HG03521 (cell line): ENCODE results near the gene KLHL30.
A peak's percentile ranks its signal among the peaks of the same experiment; 100 is the strongest.

Experiments
- ATAC-seq: cut with Tn5 transposase; IDR thresholded peaks from one replicate; pipeline ENCODE4 v1.9.1; 2021; ENCODE audit warnings: mild to moderate bottlenecking, moderate library complexity; ENCODE audit not compliant: unreplicated experiment

Gene KLHL30, protein sequence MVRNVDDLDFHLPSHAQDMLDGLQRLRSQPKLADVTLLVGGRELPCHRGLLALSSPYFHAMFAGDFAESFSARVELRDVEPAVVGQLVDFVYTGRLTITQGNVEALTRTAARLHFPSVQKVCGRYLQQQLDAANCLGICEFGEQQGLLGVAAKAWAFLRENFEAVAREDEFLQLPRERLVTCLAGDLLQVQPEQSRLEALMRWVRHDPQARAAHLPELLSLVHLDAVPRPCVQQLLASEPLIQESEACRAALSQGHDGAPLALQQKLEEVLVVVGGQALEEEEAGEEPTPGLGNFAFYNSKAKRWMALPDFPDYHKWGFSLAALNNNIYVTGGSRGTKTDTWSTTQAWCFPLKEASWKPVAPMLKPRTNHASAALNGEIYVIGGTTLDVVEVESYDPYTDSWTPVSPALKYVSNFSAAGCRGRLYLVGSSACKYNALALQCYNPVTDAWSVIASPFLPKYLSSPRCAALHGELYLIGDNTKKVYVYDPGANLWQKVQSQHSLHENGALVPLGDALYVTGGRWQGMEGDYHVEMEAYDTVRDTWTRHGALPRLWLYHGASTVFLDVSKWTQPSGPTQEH

DNA sequence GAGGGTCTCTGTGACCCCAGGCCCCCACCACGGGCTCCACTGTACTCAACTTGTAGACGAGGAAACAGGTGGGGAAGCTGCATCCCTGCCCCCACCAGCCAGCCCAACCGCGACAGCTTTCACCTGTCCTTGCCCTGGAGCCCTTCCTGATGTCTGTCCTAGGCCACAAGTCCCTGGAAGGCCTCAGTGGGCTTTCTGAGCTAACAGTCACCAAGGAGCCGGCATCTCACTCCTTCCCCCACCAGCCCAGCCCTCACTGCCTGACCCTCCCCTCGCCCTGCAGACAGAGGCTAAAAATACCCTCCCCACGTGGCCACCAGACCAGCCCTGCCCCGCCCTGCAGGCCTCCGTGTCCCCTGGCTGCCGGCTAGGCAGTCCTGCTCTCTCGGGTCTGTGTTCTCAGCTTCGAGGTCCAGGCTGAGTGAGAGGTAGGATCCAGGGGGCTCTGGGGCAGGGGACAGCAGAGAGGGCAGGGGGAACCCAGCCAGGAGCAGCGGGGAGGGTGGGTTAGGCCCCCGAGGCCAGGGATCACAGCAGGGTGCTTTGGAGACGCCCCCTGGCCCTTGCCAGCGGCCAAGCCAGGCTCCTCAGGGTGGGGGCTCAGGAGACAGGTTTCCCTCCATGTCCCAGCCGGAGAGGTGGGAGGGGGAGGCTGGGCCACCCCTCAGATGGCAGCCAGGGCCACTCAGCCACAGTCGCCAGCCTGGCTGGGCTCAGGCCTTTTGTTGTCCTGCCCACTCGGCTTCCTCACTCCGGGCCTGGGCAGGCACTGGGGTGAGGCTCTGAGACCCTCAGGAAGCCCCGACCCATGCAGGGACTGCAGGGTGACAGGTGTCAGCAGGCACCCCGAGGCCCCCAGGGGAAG, at the start of gene KLHL30:
TSS of gene KLHL30 (plus strand) at position 338 of the 865 bp plus-strand sequence. CDS start 2,087 bp downstream, outside the sequence.
- no peak for ATAC-seq

DNA sequence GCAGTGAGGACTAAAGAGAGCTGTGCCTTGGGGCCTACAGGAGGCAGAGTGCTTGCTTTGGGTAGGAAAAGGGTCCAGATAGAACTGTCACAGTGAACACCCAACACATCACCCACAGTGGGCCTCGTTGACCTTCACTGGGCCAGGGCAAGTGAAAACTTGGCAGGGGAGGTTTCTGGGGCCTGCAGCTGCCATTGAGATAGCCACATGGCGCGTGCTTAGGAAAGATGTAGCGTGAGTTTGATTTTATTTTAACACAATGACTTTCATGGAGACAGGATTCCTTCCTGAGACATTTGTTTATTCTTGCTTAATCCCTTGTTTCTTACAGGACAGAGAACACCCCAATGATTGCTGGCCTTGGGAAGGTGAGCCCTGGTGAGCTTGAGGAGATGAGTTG, 47.6 kb upstream of the KLHL30 start:
- ATAC-seq: no peak

GRCh38 chr2:238091436-238092060, 46.9 kb upstream of the KLHL30 start:
- no peak for ATAC-seq

GRCh38 chr2:238092486-238093035, 45.9 kb upstream of the KLHL30 start:
- no peak for ATAC-seq

GRCh38 chr2:238093181-238094140, 45.0 kb upstream of the KLHL30 start:
- no peak for ATAC-seq

DNA sequence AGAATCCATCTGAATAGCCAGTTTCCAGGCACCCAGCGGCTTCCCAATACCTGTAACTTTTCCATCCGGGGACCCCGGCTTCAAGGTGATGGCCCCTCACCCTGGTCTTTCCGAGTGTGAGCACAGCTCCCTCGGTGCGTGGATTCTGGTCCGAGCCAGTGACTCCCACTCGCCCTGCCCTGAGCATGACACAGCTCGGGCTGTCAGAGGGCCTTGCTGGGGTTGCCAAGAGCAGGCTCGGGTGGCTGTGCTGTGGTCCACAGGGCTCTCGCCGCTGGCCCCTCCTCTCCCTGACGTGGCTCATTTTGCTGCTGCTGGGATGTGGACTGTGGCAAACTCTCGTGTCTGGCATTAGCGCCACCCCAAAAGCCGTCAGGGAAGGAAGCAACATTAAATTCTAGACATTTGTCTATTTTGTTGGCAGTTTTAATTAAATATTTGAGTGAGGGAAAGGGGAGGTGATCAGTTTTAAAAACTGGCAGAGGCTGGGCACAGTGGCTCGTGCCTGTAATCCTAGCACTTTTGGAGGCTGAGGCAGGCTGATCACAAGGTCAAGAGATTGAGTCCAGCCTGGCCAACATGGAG, 43.9 kb upstream of the KLHL30 start:
- no peak for ATAC-seq

DNA sequence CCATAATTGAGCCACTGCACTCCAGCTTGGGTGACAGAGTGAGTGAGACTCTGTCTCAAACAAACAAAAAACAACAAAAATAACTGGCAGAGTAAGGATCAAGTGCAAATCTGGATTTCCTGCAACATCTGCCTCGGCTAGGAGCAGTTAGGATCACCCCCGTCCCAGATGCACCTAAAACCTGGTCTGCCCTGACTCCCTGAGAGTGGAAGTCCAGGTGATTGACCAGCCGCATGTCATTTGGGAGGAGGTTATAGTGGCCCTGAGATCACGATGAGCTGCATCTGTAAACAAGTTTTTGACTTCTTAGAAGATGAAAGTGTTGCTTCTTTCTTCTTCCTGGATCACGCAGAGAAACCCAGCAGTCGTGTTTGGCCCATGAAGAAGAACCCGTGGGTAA, 43.3 kb upstream of the KLHL30 start:
- no peak for ATAC-seq

DNA sequence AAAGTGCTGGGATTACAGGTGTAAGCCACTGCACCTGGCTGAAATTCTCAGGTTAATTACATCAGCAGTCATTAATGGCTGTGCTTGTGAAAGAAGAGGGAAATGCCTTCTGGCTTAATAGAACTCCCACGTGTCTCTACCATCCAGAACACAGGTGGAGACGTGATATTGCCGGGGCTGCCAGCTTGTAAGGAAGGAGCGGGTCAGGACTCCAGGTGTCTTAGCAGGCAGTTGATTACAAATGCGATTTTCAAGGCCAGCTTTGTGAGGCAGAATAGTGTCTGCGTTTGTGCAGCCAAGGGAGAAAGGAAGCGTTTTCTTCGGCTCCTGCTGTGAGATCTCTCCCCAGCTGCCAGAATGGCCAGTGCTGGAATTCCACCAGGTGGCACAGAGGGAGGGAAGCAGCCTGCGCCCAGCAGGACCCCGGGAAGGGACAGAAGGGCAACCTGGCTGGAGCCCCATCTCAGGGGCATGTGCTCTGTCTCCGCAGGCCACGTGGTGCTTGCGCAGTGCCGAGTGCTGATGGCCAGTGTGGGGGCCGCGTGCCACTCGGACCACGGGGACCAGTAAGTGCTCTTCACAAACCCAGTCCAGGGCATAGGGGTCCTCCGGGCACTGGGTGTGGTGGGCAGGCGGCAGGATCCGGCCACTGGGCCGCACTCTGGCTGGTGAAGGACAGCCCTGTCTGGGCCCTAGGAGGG, 42.0 kb upstream of the KLHL30 start:
- ATAC-seq: no peak

DNA sequence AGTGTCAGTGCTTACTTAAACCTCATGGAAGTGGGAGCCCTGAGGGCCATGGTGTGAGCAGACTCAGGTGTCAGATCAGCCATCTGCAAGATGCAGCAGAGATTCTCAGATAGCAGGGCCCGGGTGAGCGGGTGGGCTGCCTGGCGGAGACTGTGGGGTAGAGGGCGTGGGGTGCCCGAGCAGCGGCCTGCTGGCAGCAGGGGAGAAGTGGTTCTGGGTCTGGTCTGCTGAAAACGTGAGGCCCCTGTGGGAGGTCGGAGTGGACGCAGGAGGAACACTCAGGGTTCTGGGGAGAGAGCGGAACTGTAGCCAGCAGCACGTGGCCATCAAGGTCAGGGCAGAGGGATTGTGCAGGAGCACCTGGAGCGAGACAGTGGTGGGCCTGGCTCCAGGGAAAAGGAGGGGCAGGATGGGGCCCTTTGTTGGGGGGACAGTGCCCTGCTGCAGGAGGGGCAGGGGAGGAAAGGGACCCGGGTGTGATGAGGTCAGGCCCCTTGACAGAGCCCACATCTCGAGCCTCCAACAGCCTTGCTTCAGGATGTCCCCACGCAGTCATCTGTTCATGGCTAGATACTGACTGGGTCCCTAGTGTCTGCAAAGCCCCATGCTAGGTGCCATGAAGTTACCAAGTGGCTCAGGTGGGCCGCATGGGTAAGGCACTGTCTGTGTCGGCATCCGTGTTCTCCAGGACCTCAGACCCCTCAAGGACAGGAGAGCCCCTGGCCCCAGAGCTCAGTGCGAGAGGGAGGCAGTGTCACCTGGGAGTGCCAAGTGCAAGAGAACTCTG, 41.1 kb upstream of the KLHL30 start:
- ATAC-seq: no peak

DNA sequence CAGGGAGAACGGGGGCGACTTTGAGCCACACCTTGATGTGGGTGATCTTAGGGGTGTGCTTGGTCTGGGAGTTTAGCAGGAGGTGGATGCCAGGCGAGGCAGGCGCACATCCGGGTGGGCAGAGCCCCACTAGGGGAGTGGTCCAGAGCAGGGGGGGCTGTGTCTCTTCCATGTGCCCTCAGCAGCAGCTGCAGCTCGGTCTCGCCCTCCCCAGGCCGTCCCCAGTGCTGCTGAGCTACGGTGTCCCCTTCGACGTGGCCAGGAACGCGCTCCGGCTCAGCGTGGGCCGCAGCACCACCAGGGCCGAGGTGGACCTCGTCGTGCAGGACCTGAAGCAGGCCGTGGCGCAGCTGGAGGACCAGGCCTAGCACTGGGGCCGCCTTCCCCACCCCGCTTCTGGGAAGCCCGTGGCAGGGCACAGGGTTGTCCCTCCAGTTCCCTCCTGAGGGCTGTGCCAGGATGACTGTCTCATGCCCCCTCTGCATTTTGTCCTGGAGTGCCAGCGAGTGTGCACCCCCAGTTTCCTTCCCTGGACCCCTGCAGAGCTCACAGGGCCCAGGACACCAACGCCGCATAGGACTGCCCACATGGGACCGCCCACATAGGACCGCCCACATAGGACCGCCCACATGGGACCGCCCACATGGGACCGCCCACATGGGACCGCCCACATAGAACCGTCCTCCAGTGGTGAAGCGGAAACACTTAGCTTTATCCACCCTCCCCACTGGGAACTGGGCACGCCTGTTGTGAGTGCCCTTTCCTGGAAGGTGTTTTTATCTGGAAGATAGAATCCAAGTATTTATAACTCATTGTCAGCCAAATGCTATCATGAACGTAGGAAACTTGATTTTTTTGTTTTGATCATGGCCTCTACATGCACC, 40.2 kb upstream of the KLHL30 start:
- peak; percentile 73 for ATAC-seq

DNA sequence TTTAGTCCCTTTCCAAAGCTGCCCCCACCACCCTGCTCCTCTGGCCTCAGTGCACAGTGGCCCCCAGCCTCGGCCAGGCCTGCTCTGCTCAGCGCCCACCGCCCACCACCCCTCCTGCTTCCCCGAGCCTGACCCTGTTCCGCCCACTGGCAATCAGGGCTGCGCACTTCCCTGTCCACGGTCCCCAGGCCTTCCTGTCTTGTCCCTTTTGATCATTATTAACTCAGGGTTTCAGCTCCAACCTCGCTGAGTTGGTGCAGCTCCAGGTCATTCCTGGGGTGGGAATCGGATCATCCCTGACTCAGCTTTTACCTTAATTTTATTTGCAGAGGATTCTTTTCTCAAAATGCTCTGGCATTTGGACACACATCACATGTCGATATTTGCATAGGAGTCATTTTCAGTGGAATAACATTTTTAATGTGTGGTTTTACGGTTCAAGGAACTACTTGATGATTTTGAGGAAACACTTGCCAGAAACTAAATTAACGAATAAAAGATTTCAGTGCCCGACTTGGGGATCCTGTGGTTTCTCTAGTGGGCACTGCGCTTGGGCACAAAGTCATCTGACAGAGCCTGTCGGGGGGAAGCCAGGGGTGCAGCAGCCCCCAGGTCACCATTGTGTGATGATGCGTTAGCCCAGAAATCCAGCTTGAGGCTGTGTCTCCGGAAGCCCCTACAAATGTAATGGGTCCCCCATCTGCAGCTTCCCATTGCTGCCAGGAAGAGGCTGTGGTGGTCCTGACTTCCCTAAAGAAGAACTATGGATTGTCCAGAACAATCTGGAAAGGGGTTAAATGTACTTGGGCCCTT, 39.4 kb upstream of the KLHL30 start:
- peak; percentile 11 for ATAC-seq

- ATAC-seq: no peak
These were observed 38.8 kb upstream of the KLHL30 start for GRCh38 chr2:238099714-238100048.

GRCh38 chr2:238100049-238100820, 38.2 kb upstream of the KLHL30 start, which contains the start of gene ESPNL:
Gene ESPNL (plus strand): TSS chr2:238100340. CDS start chr2:238100420, 80 bp downstream.
- no peak for ATAC-seq

- ATAC-seq: no peak
These were observed 37.4 kb upstream of the KLHL30 start for GRCh38 chr2:238100821-238101771.
